ENCODE results near the gene CYP4F22. TPM values are rescaled to one million over a fixed set of nuclear protein-coding genes. Genes with fewer than 3 reads are reported as not detected.

CYP4F22 gene
- total and polyA plus RNA-seq, 4 donors = 0.07 to 0.18 TPM; not detected in 2

- H3K9me3 ChIP-seq (ENCODE audit: control insufficient read depth in 4 of 4, insufficient read depth in 3 of 4, low read length in 3 of 4) = no peaks in the 10 kb centered on the region
- peak; percentile 85 for ATAC-seq (ENCODE audit: insufficient read depth, low FRiP score)
- DNase-seq = peak; percentile 86 to 93 (median 89)
- no peak overlapping the region for H3K4me3 ChIP-seq
- H3K27ac ChIP-seq (ENCODE audit: low read depth in 1 of 2, low read length in 1 of 2) = no peak overlapping the region
- peaks cover 0 to 22% (median 10%) of the 10 kb centered on the region in 3 donors for H3K27me3 ChIP-seq (ENCODE audit: control insufficient read depth in 3 of 3, insufficient read depth in 3 of 3, low read length in 2 of 3)
- peaks cover 0 to 10% (median 0%) of the 10 kb centered on the region in 5 donors for H3K4me1 ChIP-seq (ENCODE audit: control insufficient read depth in 5 of 5, insufficient read depth in 5 of 5, low read length in 5 of 5)
- TF ChIP-seq, protein P1, sequence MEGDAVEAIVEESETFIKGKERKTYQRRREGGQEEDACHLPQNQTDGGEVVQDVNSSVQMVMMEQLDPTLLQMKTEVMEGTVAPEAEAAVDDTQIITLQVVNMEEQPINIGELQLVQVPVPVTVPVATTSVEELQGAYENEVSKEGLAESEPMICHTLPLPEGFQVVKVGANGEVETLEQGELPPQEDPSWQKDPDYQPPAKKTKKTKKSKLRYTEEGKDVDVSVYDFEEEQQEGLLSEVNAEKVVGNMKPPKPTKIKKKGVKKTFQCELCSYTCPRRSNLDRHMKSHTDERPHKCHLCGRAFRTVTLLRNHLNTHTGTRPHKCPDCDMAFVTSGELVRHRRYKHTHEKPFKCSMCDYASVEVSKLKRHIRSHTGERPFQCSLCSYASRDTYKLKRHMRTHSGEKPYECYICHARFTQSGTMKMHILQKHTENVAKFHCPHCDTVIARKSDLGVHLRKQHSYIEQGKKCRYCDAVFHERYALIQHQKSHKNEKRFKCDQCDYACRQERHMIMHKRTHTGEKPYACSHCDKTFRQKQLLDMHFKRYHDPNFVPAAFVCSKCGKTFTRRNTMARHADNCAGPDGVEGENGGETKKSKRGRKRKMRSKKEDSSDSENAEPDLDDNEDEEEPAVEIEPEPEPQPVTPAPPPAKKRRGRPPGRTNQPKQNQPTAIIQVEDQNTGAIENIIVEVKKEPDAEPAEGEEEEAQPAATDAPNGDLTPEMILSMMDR (IDR thresholded peaks at IDR 0.05; ENCODE audit: control extremely low read depth, extremely low read depth) = peak; percentile 92
- WGBS, 2 donors = 1 to 2% methylated on average over 46 to 49 of the region's 49 CpGs
- H3K9ac ChIP-seq (ENCODE audit: insufficient read depth in 1 of 2, low read length in 2 of 2) = no peak overlapping the region
- no peaks in the 10 kb centered on the region for H3K36me3 ChIP-seq (ENCODE audit: control insufficient read depth in 4 of 4, insufficient read depth in 4 of 4, low read length in 4 of 4)
These were observed 47.7 kb downstream of the CYP4F22 start for GRCh38 chr19:15555759-15556633.

DNA sequence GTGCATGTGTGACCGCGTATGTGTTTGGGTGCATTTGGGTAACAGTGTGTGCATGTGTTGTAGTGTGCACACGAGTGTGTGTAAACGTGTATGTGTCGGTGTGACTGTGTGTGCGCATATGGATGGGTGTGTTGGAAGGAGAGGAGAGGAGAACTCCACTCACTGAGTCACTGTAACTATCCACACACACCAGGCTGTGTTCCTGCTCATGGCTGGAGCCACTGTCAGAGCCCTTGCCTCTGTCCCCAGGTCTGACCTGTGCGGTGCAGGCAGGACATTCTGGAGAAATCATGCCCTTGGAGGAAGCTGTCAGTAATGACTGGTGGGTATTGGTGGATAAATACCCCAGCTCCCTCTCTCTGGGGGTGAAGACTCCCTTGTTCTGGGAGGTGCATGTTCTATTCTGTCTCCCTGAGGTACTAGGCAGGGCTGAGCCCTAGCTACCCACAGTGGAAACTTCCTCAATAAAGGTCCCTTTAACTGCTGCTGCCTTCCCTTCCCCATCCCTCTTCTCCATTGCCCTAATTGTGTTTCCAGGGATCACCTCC lies 48.4 kb downstream of the CYP4F22 start:
- Histone ChIP-seq H3K9me3 (ENCODE audit: control insufficient read depth in 4 of 4, insufficient read depth in 3 of 4, low read length in 3 of 4) (no peaks in the 10 kb centered on the region), H3K27ac (ENCODE audit: low read depth in 1 of 2, low read length in 1 of 2) (no peak overlapping the region), H3K4me3 (no peak overlapping the region), H3K27me3 (ENCODE audit: control insufficient read depth in 3 of 3, insufficient read depth in 3 of 3, low read length in 2 of 3) (peaks cover 0 to 15% (median 7%) of the 10 kb centered on the region in 3 donors), H3K9ac (ENCODE audit: insufficient read depth in 1 of 2, low read length in 2 of 2) (no peak overlapping the region), H3K36me3 (ENCODE audit: control insufficient read depth in 4 of 4, insufficient read depth in 4 of 4, low read length in 4 of 4) (no peaks in the 10 kb centered on the region), H3K4me1 (ENCODE audit: control insufficient read depth in 5 of 5, insufficient read depth in 5 of 5, low read length in 5 of 5) (peaks cover 0 to 8% (median 0%) of the 10 kb centered on the region in 5 donors)
- TF ChIP-seq, protein P1 (IDR thresholded peaks at IDR 0.05; ENCODE audit: control extremely low read depth, extremely low read depth) = no peak
- no peak for DNase-seq
- no peak for ATAC-seq (ENCODE audit: insufficient read depth, low FRiP score)
- WGBS, 2 donors = 1% methylated on average over 7 of the region's 7 CpGs

- Histone ChIP-seq H3K27ac (ENCODE audit: low read depth in 1 of 2, low read length in 1 of 2) (no peak overlapping the region), H3K4me3 (no peak overlapping the region), H3K4me1 (ENCODE audit: control insufficient read depth in 5 of 5, insufficient read depth in 5 of 5, low read length in 5 of 5) (peaks cover 0 to 8% (median 0%) of the 10 kb centered on the region in 5 donors), H3K27me3 (ENCODE audit: control insufficient read depth in 3 of 3, insufficient read depth in 3 of 3, low read length in 2 of 3) (peaks cover 0 to 15% (median 7%) of the 10 kb centered on the region in 3 donors), H3K9me3 (ENCODE audit: control insufficient read depth in 4 of 4, insufficient read depth in 3 of 4, low read length in 3 of 4) (no peaks in the 10 kb centered on the region), H3K36me3 (ENCODE audit: control insufficient read depth in 4 of 4, insufficient read depth in 4 of 4, low read length in 4 of 4) (no peaks in the 10 kb centered on the region), H3K9ac (ENCODE audit: insufficient read depth in 1 of 2, low read length in 2 of 2) (no peak overlapping the region)
- TF ChIP-seq, protein P1 (IDR thresholded peaks at IDR 0.05; ENCODE audit: control extremely low read depth, extremely low read depth) = no peak
- DNase-seq (no peak), ATAC-seq (ENCODE audit: insufficient read depth, low FRiP score) (no peak)
- 81 to 89% methylated on average over 4 of the region's 4 CpGs for WGBS, 2 donors
These were observed 48.9 kb downstream of the CYP4F22 start for GRCh38 chr19:15557223-15557622.
